Measurements from ENCODE around the gene SLC2A13.

The SLC2A13 gene

DNA sequence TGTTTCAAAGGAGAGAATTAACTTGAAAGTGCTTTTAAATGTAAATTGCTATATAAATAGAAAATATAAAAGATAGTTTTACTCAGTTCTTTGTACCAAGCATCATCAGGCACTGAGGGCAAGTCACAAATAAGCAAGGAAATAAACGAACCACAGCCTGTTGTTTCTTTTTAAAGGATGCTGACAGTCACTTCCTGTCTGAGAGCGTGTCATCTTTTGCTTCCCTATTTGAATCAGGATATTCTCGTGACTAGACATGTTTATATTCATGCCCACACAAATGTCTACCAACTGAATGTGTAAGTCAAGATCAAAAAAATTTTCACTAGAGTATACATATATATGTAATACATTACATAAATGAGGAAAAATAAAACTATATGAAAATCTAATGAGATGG, 31.4 kb upstream of the SLC2A13 start:
- no peaks in the 10 kb centered on the region for H3K27me3 ChIP-seq
- peak overlapping the region; percentile 85 for H3K27ac ChIP-seq
- TF ChIP-seq CTCF (IDR thresholded peaks at IDR 0.05) = no peak
- peak overlapping the region in 1 of 2 experiments; percentile 21 for H3K4me3 ChIP-seq (ENCODE audit: low read depth in 1 of 2, low read length in 1 of 2)
- H3K9me3 ChIP-seq = no peaks in the 10 kb centered on the region
- H3K4me1 ChIP-seq (ENCODE audit: control insufficient read depth in 1 of 2, insufficient read depth in 1 of 2, low read depth in 1 of 2, low read length in 1 of 2) = peaks cover 11 to 17% of the 10 kb centered on the region in 2 experiments
- H3K36me3 ChIP-seq = no peaks in the 10 kb centered on the region

DNA sequence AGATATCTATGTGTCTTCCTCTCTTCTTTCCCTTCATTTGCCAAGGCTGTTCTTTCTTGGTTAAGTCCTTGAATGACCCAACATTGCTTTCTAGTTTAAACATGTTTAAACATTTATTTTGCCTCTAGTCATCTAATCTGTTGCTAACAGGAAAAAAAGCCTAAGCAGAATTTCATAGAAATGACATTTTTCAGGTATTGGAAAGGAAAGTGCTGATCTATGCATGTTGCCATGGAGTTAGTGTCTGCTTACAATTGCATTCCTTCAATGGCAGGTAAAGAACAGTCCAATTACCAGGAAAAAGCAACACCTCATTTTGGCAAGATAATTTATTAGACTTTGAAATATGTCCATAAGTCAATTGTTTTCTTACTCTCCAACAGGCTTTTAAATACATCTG, 21.5 kb upstream of the SLC2A13 start:
- H3K27ac ChIP-seq = no peak overlapping the region
- H3K4me1 ChIP-seq (ENCODE audit: control insufficient read depth in 1 of 2, insufficient read depth in 1 of 2, low read depth in 1 of 2, low read length in 1 of 2) = peaks cover 11 to 13% of the 10 kb centered on the region in 2 experiments
- H3K27me3 ChIP-seq = no peaks in the 10 kb centered on the region
- H3K9me3 ChIP-seq = no peaks in the 10 kb centered on the region
- H3K4me3 ChIP-seq (ENCODE audit: low read depth in 1 of 2, low read length in 1 of 2) = no peak overlapping the region
- no peak for TF ChIP-seq CTCF (IDR thresholded peaks at IDR 0.05)
- no peaks in the 10 kb centered on the region for H3K36me3 ChIP-seq

DNA sequence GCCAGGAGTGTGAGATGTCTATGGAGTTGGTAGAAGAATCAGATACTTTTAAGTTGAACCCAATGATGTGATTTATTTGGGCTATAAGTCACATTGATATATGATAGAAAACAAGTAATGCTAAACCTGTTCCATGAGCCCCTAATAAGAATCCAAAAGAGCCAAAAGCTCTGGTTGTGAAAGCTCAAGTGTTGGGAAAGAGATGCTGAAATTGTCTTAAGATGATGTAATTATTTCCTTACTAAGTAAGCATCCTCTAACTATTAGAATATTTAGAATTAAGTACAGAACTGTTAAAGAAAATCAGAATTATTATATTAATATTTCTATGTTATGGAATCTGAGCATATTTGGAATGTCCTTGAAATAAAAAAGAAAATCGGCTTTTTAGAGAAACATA, 17.6 kb upstream of the SLC2A13 start:
- H3K27me3 ChIP-seq = no peaks in the 10 kb centered on the region
- no peak for TF ChIP-seq CTCF (IDR thresholded peaks at IDR 0.05)
- H3K36me3 ChIP-seq = no peaks in the 10 kb centered on the region
- H3K27ac ChIP-seq = no peak overlapping the region
- no peak overlapping the region for H3K4me3 ChIP-seq (ENCODE audit: low read depth in 1 of 2, low read length in 1 of 2)
- peaks cover 11 to 13% of the 10 kb centered on the region in 2 experiments for H3K4me1 ChIP-seq (ENCODE audit: control insufficient read depth in 1 of 2, insufficient read depth in 1 of 2, low read depth in 1 of 2, low read length in 1 of 2)
- no peaks in the 10 kb centered on the region for H3K9me3 ChIP-seq

GRCh38 chr12:40122842-40123241, 17.0 kb upstream of the SLC2A13 start:
- no peak overlapping the region for H3K4me3 ChIP-seq (ENCODE audit: low read depth in 1 of 2, low read length in 1 of 2)
- H3K27me3 ChIP-seq = no peaks in the 10 kb centered on the region
- H3K9me3 ChIP-seq = no peaks in the 10 kb centered on the region
- no peaks in the 10 kb centered on the region for H3K36me3 ChIP-seq
- no peak for TF ChIP-seq CTCF (IDR thresholded peaks at IDR 0.05)
- H3K4me1 ChIP-seq (ENCODE audit: control insufficient read depth in 1 of 2, insufficient read depth in 1 of 2, low read depth in 1 of 2, low read length in 1 of 2) = peaks cover 11 to 13% of the 10 kb centered on the region in 2 experiments
- no peak overlapping the region for H3K27ac ChIP-seq

DNA sequence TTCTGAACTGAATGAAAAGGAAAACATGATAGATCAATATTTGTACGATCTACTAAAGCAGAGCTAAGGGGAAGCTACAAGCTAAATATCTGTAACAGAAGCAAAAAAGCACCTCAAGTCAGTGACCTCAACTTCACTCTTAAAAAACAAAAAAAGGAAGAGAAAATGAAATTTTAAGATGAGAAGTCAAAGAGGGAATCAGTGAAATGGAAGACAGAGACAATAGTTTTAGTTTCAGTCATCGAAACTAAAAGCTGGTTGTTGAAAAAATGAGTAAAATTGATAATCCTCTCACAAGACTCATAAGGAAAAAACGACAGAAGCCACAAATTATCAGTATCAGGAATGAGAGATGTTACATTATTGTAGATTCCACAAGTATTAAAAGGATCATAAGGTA, 11.9 kb upstream of the SLC2A13 start:
- Histone ChIP-seq H3K9me3 (no peaks in the 10 kb centered on the region), H3K4me1 (ENCODE audit: control insufficient read depth in 1 of 2, insufficient read depth in 1 of 2, low read depth in 1 of 2, low read length in 1 of 2) (no peaks in the 10 kb centered on the region), H3K36me3 (no peaks in the 10 kb centered on the region), H3K4me3 (ENCODE audit: low read depth in 1 of 2, low read length in 1 of 2) (no peak overlapping the region), H3K27me3 (no peaks in the 10 kb centered on the region), H3K27ac (no peak overlapping the region)
- TF ChIP-seq CTCF (IDR thresholded peaks at IDR 0.05) = no peak

DNA sequence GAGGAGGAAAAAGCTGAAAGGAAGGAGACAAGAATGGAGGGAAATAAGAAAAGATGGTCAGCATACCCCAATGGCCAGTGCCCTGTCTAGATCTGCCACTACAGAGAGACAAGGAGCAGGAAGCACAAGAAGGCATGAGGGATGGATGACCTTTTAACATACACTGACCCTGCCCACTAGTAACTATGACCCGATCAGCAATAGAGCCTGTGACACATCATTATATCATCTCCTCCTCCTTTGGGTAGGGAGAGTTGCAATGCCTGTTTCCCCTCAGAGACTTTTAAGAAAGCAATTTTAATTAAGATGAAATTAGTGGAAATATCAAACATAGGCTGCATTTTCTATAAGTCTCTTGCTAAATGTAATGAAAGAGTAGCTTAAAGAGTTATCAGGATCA, 4.7 kb upstream of the SLC2A13 start:
- Histone ChIP-seq H3K4me3 (ENCODE audit: low read depth in 1 of 2, low read length in 1 of 2) (no peak overlapping the region), H3K9me3 (no peaks in the 10 kb centered on the region), H3K27ac (no peak overlapping the region), H3K4me1 (ENCODE audit: control insufficient read depth in 1 of 2, insufficient read depth in 1 of 2, low read depth in 1 of 2, low read length in 1 of 2) (peaks cover 3 to 15% of the 10 kb centered on the region in 2 experiments), H3K27me3 (peaks cover 4% of the 10 kb centered on the region), H3K36me3 (no peaks in the 10 kb centered on the region)
- no peak for TF ChIP-seq CTCF (IDR thresholded peaks at IDR 0.05)
